Hematopoietic multipotent progenitor cell treated with erythropoietin and hydrocortisone succinate and interleukin-3 and kit ligand, for 17 days (in vitro differentiated cells): ENCODE data around the gene TCF7.

Experiments used
- DNase-seq: peaks from one replicate; pipeline ENCODE4 v3.0.0-alpha.2; 2015; ENCODE audit warnings: low spot score

Gene TCF7

GRCh38 chr5:134131165-134131564 is 16.7 kb downstream of the TCF7 start:
- no peak for DNase-seq

- DNase-seq = no peak
Measured at GRCh38 chr5:134131578-134132350, 17.3 kb downstream of the TCF7 start.

- DNase-seq = no peak
Measured at GRCh38 chr5:134132372-134133187, 18.1 kb downstream of the TCF7 start.

- no peak for DNase-seq
Measured at GRCh38 chr5:134133188-134133994, 18.9 kb downstream of the TCF7 start.

GRCh38 chr5:134133995-134134541 is 19.6 kb downstream of the TCF7 start:
- no peak for DNase-seq

- no peak for DNase-seq
Measured at GRCh38 chr5:134135091-134135655, 20.7 kb downstream of the TCF7 start.

- no peak for DNase-seq
Measured at GRCh38 chr5:134136221-134136631, 21.7 kb downstream of the TCF7 start.

- no peak for DNase-seq
Measured at GRCh38 chr5:134136771-134137170, 22.3 kb downstream of the TCF7 start.

GRCh38 chr5:134138416-134139376 is 24.2 kb downstream of the TCF7 start:
- no peak for DNase-seq

- DNase-seq = no peak
Measured at GRCh38 chr5:134139377-134139851, 24.9 kb downstream of the TCF7 start.

- no peak for DNase-seq
Measured at GRCh38 chr5:134139891-134140469, 25.5 kb downstream of the TCF7 start.

- peak; percentile 88 for DNase-seq
Measured at GRCh38 chr5:134140530-134141201, 26.2 kb downstream of the TCF7 start.

- no peak for DNase-seq
Measured at GRCh38 chr5:134141331-134142050, 27.0 kb downstream of the TCF7 start.

GRCh38 chr5:134142052-134142451 is 27.6 kb downstream of the TCF7 start:
- no peak for DNase-seq

GRCh38 chr5:134142806-134143205 is 28.3 kb downstream of the TCF7 start:
- no peak for DNase-seq

- DNase-seq = no peak
Measured at GRCh38 chr5:134143431-134143830, 28.9 kb downstream of the TCF7 start.

GRCh38 chr5:134143944-134144941 is 29.8 kb downstream of the TCF7 start:
- no peak for DNase-seq
